ENCODE results near the gene ETV6.

ETV6 gene

DNA sequence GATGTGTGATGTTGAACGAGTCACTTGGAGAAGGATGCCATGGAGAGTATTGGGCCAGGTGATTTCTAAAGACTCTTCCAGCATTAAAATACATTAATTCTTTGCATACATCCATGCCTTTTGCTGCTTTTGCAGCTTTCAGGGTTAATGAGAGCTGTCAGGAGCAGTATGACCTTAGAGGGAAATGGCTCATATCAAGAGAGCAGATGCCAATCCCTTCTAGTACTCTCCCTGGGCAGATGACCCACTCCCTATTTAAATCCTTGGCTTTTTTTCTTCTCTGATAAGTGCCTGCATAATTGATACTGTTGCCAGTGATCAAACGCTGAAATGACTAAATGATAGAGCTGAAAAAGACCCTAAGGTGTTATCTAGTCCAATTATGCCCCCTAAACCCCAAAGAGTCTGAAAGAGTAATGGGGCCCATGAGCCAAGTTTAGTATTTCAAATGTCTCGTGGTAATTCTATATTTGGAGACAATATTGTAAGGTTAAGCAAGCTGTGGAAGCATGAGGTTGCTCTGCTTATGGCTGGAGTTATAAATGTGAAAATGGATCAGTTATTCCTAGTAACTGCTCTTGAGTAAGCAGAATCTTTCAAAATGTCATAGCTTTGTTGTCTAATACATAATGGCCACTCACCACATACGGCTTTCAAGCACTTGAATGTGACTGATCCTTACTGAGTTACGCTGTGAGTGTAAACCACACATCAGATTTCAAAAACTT is 137.3 kb downstream of the ETV6 start:
- DNase-seq = no peak

GRCh38 chr12:11787437-11787836 is 138.0 kb downstream of the ETV6 start:
- no peak for DNase-seq

GRCh38 chr12:11787933-11788849 is 138.7 kb downstream of the ETV6 start:
- no peak for DNase-seq

- DNase-seq = no peak
Measured at GRCh38 chr12:11793921-11794710, 144.6 kb downstream of the ETV6 start.

GRCh38 chr12:11794751-11795150 is 145.3 kb downstream of the ETV6 start:
- DNase-seq = no peak

GRCh38 chr12:11795192-11795912 is 145.9 kb downstream of the ETV6 start:
- no peak for DNase-seq

DNA sequence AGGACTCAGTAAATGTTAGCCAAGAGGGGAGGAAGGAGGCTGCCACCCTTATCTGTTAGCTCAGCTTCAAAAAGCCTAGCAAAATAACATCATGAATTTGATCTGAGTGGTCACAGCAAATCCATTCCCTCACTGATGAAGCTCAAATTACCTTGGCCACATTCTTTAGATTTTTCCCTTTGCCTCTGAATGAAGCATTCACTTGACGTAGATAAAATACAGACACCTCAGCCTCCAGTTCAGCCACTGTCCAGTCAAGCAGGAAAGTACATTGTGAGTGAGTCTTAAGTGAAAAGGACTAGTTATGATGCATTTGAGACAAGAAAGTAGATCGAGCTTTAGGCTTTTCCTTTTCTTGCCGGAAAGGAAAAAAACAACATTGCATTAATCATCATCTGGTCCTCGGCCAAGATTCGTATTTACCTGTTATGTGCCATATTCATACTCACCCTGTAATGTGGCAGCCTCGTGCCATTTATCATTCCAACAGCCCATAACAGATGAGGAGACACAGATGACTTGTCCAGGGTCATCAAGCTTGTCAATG is 146.5 kb downstream of the ETV6 start:
- no peak for DNase-seq

GRCh38 chr12:11797317-11797913 is 147.9 kb downstream of the ETV6 start:
- DNase-seq = no peak

- DNase-seq = no peak
Measured at GRCh38 chr12:11798006-11798708, 148.7 kb downstream of the ETV6 start.

DNA sequence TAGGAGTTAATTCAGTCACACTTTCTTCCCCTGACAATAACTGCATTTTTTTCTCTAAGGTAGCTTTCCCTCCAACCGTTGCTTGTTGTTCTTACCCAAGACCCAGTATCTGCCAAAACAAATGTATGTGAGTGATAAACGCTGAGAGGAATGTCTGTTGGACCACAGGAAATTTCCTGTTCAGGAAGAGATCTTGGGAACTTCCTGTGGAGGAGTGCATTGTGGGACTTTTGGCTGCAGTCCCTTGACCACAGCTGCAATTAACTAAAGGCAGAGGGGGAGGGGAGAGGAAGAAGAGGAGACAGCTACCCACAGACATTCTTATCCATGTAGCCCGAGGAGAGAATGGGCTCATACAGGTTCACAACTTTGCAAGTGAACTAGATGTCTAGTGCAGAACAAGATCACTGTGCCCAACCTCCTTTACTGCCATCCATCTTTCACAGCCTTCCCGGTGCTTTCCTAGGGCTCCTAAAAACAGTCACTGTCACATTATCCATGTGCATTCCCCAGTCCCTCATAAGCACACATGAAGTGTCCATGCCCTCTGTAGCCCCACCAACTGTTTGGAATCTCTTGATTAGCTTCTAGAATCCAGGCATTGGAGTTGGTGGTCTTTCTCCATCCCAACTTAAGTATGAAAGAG is 149.5 kb downstream of the ETV6 start:
- no peak for DNase-seq

- DNase-seq = no peak
Measured at GRCh38 chr12:11799502-11799873, 150.0 kb downstream of the ETV6 start.

DNA sequence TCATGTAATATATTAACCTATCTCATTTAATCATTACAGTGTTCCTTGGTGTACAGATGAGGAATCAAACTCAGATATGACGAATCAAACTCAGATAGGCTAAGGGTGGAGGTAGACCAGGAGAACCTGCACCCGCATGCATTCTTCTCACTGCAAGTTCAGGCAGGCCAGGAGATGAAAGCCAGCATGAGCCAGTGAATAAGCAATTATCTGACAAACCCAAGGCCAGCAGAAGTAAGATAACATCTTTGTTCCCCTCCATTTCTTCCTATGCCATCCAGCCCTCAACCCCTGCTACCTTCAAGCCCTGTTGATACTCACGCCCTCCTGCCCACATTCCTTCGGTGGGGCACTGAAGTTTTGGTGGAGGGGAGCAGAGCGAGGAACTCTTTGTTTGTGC is 152.2 kb downstream of the ETV6 start:
- no peak for DNase-seq

GRCh38 chr12:11804130-11804529 is 154.7 kb downstream of the ETV6 start:
- DNase-seq = no peak

DNA sequence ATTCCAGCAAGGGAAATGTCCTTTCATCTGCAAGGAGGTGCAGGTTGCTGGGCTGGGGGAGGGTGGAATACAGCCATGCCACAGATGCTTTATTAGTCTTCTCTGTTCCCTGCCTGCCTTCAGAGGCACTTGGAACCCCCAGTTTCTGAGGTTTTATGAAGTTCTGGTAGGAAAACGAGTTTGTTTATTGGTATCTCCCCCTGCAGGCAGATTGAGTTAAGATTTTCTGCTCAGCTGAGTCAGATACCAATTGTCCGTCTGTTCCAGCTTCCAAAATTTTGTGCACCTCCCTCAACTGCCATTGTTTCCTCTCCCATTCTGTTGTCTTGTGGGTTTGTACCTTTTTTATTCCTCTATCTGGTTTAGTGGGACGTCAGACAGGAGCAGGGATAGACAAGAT is 155.6 kb downstream of the ETV6 start:
- no peak for DNase-seq

DNA sequence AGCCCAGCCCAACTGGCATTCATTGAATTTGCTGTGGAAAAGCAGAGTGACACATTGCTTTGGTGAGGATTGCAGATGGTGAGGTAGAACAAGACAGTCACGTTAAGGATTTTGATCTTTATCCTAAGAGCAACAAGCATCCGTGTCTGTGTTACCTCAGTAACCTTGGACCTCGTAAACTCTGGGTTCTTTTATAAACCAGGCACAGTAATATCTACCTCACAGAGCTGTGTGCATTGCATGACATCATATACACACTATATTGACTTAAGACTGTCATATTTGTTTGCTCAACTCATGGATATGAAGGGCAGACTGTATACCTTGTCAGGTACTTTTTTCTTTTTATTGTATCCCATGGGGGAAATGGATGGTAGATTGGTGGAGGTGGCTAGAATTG is 156.2 kb downstream of the ETV6 start:
- no peak for DNase-seq

DNA sequence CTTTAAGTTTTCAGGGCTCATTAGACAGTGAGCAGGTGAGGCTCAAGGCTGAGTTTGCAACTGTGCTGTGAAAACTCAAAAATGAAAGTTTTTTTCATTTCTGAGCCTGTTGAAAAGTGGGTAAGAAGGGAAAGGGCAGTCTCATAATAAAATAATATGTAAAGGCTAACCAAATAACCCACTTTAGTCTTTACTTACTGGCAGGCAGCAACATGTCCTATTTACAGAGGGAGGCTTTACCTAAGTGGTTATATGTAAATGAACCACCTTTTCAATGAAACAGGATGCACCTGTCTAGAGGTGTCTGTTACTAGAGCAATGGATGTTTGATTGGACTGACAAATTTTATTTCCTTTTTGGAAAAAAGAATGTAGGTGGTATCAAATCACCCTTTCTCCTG is 158.0 kb downstream of the ETV6 start:
- DNase-seq = no peak

GRCh38 chr12:11808931-11809330 is 159.5 kb downstream of the ETV6 start:
- DNase-seq = no peak

DNA sequence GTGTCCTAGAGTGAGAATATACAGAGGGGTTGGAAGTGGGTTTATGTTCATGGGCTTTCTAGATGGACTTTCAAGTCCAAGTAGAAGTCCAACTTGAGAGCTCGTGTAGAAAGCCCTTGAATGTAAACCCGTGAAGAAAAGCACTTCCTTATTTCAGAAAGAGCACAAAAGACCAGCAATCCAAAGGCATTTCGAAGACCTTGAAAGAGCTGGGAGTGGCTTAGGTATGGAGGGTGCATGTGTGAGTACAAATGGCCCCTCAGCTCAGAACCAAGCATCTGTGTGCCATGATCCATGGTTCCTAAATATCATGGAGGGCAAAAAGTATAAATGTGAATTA is 160.7 kb downstream of the ETV6 start:
- DNase-seq = no peak

GRCh38 chr12:11811008-11811407 is 161.5 kb downstream of the ETV6 start:
- DNase-seq = no peak

DNA sequence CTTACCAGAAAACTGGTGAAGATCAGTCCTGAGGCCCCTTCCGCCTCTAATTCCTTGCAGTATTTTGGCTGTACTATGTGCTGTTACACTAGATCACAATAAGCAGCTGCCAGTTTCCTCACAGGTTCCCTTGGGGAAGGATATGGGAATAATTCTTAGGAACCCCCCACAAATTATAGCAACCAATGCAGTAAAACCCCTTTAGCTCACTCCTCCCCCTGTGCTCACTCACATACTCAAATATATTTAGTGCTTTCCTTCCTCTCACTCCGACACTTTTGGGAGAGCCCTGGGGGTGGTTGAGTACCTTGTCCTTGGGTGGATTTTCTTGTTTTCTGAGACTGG is 162.7 kb downstream of the ETV6 start:
- DNase-seq = no peak

Data from GOT3 (cell line).